GM12878 (cell line): ENCODE results near the gene DNAJC18. TPM values are rescaled to one million over a fixed set of nuclear protein-coding genes. Genes with fewer than 3 reads are reported as not detected.

ENCODE experiments used
- ATAC-seq: fragments of 200-7000 bp; cut with Tn5 transposase; 3 replicates; pipeline ENCODE4 v1.9.1; 2020; ENCODE audit warnings: mild to moderate bottlenecking, moderate library complexity
- BruUV-seq: library from RNA; stranded (reverse); fragments of 400-500 nt; replicated peaks from 2 replicates; lab custom pipeline; 2021; lab: Mats Ljungman, UMichigan
- CTCF ChIA-PET: fragments of 300-600 bp; sonication (Branson Sonifier 250); formaldehyde crosslinking; extraction: SDS; loops from one replicate; lab custom pipeline; 2021; ENCODE audit warnings: inconsistent platforms; lab: Yijun Ruan, JAX
- POLR2A ChIA-PET: fragments of 350-600 bp; formaldehyde crosslinking; extraction: SDS; loops from one replicate; lab custom pipeline; 2021; ENCODE audit warnings: inconsistent platforms; lab: Charles Lee
- RAD21 ChIA-PET: fragments of 300-600 bp; sonication (Branson Sonifier 250); formaldehyde crosslinking; loops from one replicate; lab custom pipeline; 2023; ENCODE audit warnings: antibody characterized with exemption; ENCODE audit not compliant: unreplicated experiment; lab: Charles Lee
- SMC1A ChIA-PET: fragments of 300-600 bp; sonication (Branson Sonifier 250); formaldehyde crosslinking; loops from one replicate; lab custom pipeline; 2023; ENCODE audit not compliant: unreplicated experiment, uncharacterized antibody; lab: Charles Lee
- DNase-seq: peaks from one replicate; pipeline ENCODE4 v3.0.0-alpha.2; 2011; ENCODE audit warnings: low read depth, low spot score
- FAIRE-seq: peaks from 3 replicates; lab custom pipeline; 2011; peaks lifted over from hg19 to GRCh38; lab: Jason Lieb, UNC
- H2AFZ ChIP-seq: 2 replicates; pipeline ENCODE4 v1.6.0; 2011; ENCODE audit warnings: low read depth, low read length, control low read depth; ENCODE audit not compliant: control insufficient read depth
- H3K27ac ChIP-seq: 2 replicates; pipeline ENCODE4 v1.5.1; 2011; ENCODE audit warnings: control low read depth; ENCODE audit not compliant: control insufficient read depth, insufficient read depth
- H3K27me3 ChIP-seq, 2 experiments: replicated peaks in 1 of 2; 2 replicates each; pipeline versions ENCODE4 v1.6.0 to v1.6.1; 2011; ENCODE audit warnings: low read length in 1 of 2; ENCODE audit not compliant: control insufficient read depth in 2 of 2, insufficient read depth in 2 of 2
- H3K36me3 ChIP-seq, 2 experiments: 2 replicates each; pipeline ENCODE4 v1.5.1; 2011; ENCODE audit warnings: low read length in 1 of 2; ENCODE audit not compliant: control insufficient read depth in 2 of 2, insufficient read depth in 2 of 2
- H3K4me1 ChIP-seq: 2 replicates; pipeline ENCODE4 v1.6.1; 2011; ENCODE audit warnings: mild to moderate bottlenecking, low read length, moderate library complexity, mixed read lengths; ENCODE audit not compliant: control insufficient read depth, insufficient read depth
- H3K4me2 ChIP-seq: 2 replicates; pipeline ENCODE4 v1.6.0; 2011; ENCODE audit warnings: control low read depth; ENCODE audit not compliant: control insufficient read depth, insufficient read depth
- H3K4me3 ChIP-seq: fragments of 200-600 bp; sonication (generic); 2 replicates; pipeline ENCODE4 v1.5.1; 2016
- H3K79me2 ChIP-seq: 2 replicates; pipeline ENCODE4 v1.6.0; 2011; ENCODE audit warnings: low read length; ENCODE audit not compliant: control insufficient read depth, insufficient read depth
- H3K9ac ChIP-seq: 2 replicates; pipeline ENCODE4 v1.8.0; 2011; ENCODE audit warnings: low read length, control low read depth, mixed read lengths; ENCODE audit not compliant: control insufficient read depth, insufficient read depth
- H3K9me3 ChIP-seq: replicated peaks from 3 replicates; pipeline ENCODE4 v1.5.1; 2011; ENCODE audit warnings: mild to moderate bottlenecking, low read length; ENCODE audit not compliant: control insufficient read depth, insufficient read depth
- H4K20me1 ChIP-seq: 2 replicates; pipeline ENCODE4 v1.6.0; 2011; ENCODE audit not compliant: control insufficient read depth, insufficient read depth
- POLR2AphosphoS5 ChIP-seq: IDR thresholded peaks from 2 replicates; pipeline ENCODE4 v1.6.1; 2011; ENCODE audit warnings: mild to moderate bottlenecking, low read length, inconsistent platforms
- WGBS: methylation state at CpG from one replicate; pipeline ENCODE4 v1.1.6; 2016; ENCODE audit warnings: low lambda C conversion rate; ENCODE audit not compliant: insufficient replicate concordance, insufficient coverage; ENCODE audit errors: missing lambda C conversion rate; 5-methylcytosine and 5-hydroxymethylcytosine counted together
- in situ Hi-C: fragments of 300-500 bp; cut with MboI; formaldehyde crosslinking; loops from 9 replicates; pipeline ENCODE4 v1.14.3; 2018; ENCODE audit warnings: mixed read lengths
- intact Hi-C: fragments of 100-400 bp; cut with micrococcal nuclease; formaldehyde crosslinking; loops from one replicate; pipeline ENCODE4 v1.14.2; 2022; ENCODE audit not compliant: unreplicated experiment
- polyA plus RNA-seq, 11 experiments: library from polyadenylated mRNA; depleted of rRNA in 4 of 11; unstranded in 6 of 11; stranded (reverse) in 5 of 11; fragments of >200 nt; fragmentation: Nextera tagmentation in 4 of 11; fragmentation: Illumina TruSeq in 1 of 11; extraction: Ambion mirVana in 4 of 11; extraction: Trizol in 1 of 11; gene quantifications; 1 replicate in 1 of 11; 2 replicates in 10 of 11; pipeline versions ENCODE4 v1.2.1 to v1.2.3, GENCODE V29; 2011 to 2016; ENCODE audit warnings: inconsistent platforms in 2 of 11, missing spikeins in 2 of 11, low read depth in 1 of 11
- total RNA-seq, 4 experiments: library from RNA; depleted of rRNA in 3 of 4; stranded (reverse); fragments of >200 nt in 3 of 4; fragmentation: Illumina TruSeq in 1 of 4; extraction: Trizol in 1 of 4; gene quantifications; 2 replicates each; pipeline versions ENCODE4 v1.2.1 to v1.2.3, GENCODE V29; 2013 to 2021
- TF ChIP-seq, protein P1 (sequence below): IDR thresholded peaks from 2 replicates; pipeline ENCODE4 v1.6.1; 2012; ENCODE audit warnings: improper control_type of control experiment, low read depth, low read length; ENCODE audit not compliant: insufficient replicate concordance
- TF ChIP-seq, protein P2 (sequence below): IDR thresholded peaks from 2 replicates; pipeline ENCODE4 v1.6.1; 2011; ENCODE audit warnings: borderline replicate concordance, low read depth, mild to moderate bottlenecking, moderate library complexity, low read length; ENCODE audit not compliant: insufficient read depth, poor library complexity, severe bottlenecking

Gene DNAJC18
- total and polyA plus RNA-seq, 10 of the 15 experiments (the other 5 are each of a cell fraction or from before 2014, with no cell fraction given), result 6.4 to 26.7 (median 17.7) TPM

DNA sequence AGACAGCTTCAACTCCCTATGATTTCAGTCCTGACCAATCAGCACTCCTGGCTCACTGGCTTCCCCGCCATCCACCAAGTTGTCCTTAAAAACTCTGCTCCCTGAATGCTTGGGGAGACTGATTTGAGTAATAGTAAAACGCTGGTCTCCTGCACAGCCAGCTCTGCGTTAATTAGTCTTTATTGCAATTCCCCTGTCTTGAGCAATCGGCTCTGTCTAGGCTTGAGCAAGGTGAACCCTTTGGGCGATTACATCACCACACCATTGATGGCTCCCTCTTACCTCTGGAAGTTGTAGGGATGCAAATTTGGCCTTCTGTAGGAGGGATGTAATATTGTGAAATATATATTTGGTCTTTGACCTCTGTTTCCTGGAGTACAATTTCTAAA, 53.3 kb downstream of the DNAJC18 start:
- Histone ChIP-seq H3K9ac (no peak overlapping the region), H3K4me3 (peak overlapping the region; percentile 19; the same call in 1 of the 2 replicates), H3K9me3 (no peaks in the 10 kb centered on the region), H3K79me2 (peaks cover 42% of the 10 kb centered on the region), H3K4me1 (peaks cover 49% of the 10 kb centered on the region), H3K36me3 (no peaks in the 10 kb centered on the region; a peak in 2 of 4 replicates), H3K27me3 (no peaks in the 10 kb centered on the region), H4K20me1 (no peaks in the 10 kb centered on the region), H3K27ac (peak overlapping the region; percentile 62), H3K4me2 (peak overlapping the region; percentile 51), H2AFZ (no peak overlapping the region)
- SMC1A ChIA-PET, result interaction anchor here (1.0 to 3.9 kb wide), 7 partner anchors 13 to 135 kb away, joined by 3 to 19 read pairs (median 3); partner anchors contain the start of gene SPATA24
- POLR2A ChIA-PET, result interaction anchor here (0.5 to 6.8 kb wide), 5 partner anchors 10 to 113 kb away, joined by 3 to 74 read pairs (median 4); partner anchors contain the start of genes PAIP2 and SPATA24
- DNase-seq (no peak), ATAC-seq (no peak), FAIRE-seq (no peak)
- WGBS, result 58% methylated on average over 5 of the region's 5 CpGs
- CTCF ChIA-PET, result interaction anchor here (0.9 to 3.2 kb wide), 4 partner anchors 12 to 135 kb away, joined by 3 to 15 read pairs (median 4); no protein-coding TSS in a partner anchor
- intact Hi-C loops (loop anchor here (5.0 kb wide), 1 partner anchor 189 kb away; the partner anchor contains the start of gene SIL1), in situ Hi-C loops (no loop called here)
- RAD21 ChIA-PET, result interaction anchor here (0.7 to 0.8 kb wide), 2 partner anchors 135 to 920 kb away, joined by 3 to 5 read pairs; no protein-coding TSS in a partner anchor
- no TSS peak for BruUV-seq
- peak; percentile 27; the same call in 1 of the 2 replicates for TF ChIP-seq POLR2AphosphoS5
- TF ChIP-seq, protein P1, sequence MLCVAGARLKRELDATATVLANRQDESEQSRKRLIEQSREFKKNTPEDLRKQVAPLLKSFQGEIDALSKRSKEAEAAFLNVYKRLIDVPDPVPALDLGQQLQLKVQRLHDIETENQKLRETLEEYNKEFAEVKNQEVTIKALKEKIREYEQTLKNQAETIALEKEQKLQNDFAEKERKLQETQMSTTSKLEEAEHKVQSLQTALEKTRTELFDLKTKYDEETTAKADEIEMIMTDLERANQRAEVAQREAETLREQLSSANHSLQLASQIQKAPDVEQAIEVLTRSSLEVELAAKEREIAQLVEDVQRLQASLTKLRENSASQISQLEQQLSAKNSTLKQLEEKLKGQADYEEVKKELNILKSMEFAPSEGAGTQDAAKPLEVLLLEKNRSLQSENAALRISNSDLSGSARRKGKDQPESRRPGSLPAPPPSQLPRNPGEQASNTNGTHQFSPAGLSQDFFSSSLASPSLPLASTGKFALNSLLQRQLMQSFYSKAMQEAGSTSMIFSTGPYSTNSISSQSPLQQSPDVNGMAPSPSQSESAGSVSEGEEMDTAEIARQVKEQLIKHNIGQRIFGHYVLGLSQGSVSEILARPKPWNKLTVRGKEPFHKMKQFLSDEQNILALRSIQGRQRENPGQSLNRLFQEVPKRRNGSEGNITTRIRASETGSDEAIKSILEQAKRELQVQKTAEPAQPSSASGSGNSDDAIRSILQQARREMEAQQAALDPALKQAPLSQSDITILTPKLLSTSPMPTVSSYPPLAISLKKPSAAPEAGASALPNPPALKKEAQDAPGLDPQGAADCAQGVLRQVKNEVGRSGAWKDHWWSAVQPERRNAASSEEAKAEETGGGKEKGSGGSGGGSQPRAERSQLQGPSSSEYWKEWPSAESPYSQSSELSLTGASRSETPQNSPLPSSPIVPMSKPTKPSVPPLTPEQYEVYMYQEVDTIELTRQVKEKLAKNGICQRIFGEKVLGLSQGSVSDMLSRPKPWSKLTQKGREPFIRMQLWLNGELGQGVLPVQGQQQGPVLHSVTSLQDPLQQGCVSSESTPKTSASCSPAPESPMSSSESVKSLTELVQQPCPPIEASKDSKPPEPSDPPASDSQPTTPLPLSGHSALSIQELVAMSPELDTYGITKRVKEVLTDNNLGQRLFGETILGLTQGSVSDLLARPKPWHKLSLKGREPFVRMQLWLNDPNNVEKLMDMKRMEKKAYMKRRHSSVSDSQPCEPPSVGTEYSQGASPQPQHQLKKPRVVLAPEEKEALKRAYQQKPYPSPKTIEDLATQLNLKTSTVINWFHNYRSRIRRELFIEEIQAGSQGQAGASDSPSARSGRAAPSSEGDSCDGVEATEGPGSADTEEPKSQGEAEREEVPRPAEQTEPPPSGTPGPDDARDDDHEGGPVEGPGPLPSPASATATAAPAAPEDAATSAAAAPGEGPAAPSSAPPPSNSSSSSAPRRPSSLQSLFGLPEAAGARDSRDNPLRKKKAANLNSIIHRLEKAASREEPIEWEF, result no peak
- TF ChIP-seq, protein P2, sequence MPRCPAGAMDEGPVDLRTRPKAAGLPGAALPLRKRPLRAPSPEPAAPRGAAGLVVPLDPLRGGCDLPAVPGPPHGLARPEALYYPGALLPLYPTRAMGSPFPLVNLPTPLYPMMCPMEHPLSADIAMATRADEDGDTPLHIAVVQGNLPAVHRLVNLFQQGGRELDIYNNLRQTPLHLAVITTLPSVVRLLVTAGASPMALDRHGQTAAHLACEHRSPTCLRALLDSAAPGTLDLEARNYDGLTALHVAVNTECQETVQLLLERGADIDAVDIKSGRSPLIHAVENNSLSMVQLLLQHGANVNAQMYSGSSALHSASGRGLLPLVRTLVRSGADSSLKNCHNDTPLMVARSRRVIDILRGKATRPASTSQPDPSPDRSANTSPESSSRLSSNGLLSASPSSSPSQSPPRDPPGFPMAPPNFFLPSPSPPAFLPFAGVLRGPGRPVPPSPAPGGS, result peak; percentile 84
